Left kidney (tissue), 2 donors: ENCODE results near the gene ZNF607. TPM values are rescaled to one million over a fixed set of nuclear protein-coding genes. Genes with fewer than 3 reads are reported as not detected.
A peak's percentile ranks its signal among the peaks of the same experiment; 100 is the strongest.

ENCODE experiments used
- DNase-seq: peaks from one replicate; pipeline ENCODE4 v3.0.0-alpha.2; 2013
- polyA plus RNA-seq: library from polyadenylated mRNA; unstranded; fragments of 120-200 nt; gene quantifications from one replicate; pipeline ENCODE4 v1.2.1, GENCODE V29; 2013; ENCODE audit not compliant: insufficient read length

The ZNF607 gene
- polyA plus RNA-seq, 1 donor = 16.5 TPM

- peak; percentile 53 for DNase-seq
These were observed 64.8 kb downstream of the ZNF607 start for GRCh38 chr19:37654629-37655300.

DNA sequence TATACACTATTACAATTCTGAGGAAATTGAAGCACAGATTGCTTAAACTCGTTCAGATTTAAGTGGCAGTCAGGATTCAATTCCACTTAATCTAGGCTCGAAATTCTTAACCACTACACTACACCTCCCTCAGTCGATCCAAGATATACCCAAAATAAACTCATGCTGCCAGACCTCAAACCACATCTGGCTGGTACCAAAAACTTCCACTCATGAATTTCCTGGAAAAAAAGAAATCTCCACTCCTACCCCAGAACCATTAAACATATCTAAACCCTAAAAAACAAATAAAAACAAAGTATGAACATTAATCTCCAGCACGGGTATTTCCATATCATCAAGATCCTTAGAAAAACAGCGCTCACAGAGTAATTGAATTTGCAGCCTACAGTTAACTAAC lies 65.4 kb downstream of the ZNF607 start:
- DNase-seq = no peak

Other genes with a start within 250 kb of the ZNF607 start
- 38.0 TPM for gene ZNF793, start 212.8 kb downstream of the ZNF607 start, polyA plus RNA-seq
- gene ZNF571, start 125.0 kb downstream of the ZNF607 start, polyA plus RNA-seq = 14.0 TPM
- gene ZNF540, start 124.9 kb downstream of the ZNF607 start, polyA plus RNA-seq = 7.3 TPM
- gene ZFP30, start 64.3 kb downstream of the ZNF607 start, polyA plus RNA-seq = 29.6 TPM
- gene ZNF573, start 59.8 kb upstream of the ZNF607 start, polyA plus RNA-seq = 20.9 TPM
- gene WDR87, start 186.8 kb upstream of the ZNF607 start, polyA plus RNA-seq = 0.03 TPM
- gene SIPA1L3, start 187.4 kb upstream of the ZNF607 start, polyA plus RNA-seq = 27.7 TPM